DMS53 treated with DMSO at 0.1 percent for 48 hours (cell line): ENCODE measurements around the gene AEN.

Experiments used
- DNase-seq: peaks from one replicate; lab custom pipeline; 2025; ENCODE audit not compliant: unreplicated experiment; lab: John Stamatoyannopoulos, UW

The AEN gene, protein sequence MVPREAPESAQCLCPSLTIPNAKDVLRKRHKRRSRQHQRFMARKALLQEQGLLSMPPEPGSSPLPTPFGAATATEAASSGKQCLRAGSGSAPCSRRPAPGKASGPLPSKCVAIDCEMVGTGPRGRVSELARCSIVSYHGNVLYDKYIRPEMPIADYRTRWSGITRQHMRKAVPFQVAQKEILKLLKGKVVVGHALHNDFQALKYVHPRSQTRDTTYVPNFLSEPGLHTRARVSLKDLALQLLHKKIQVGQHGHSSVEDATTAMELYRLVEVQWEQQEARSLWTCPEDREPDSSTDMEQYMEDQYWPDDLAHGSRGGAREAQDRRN

DNA sequence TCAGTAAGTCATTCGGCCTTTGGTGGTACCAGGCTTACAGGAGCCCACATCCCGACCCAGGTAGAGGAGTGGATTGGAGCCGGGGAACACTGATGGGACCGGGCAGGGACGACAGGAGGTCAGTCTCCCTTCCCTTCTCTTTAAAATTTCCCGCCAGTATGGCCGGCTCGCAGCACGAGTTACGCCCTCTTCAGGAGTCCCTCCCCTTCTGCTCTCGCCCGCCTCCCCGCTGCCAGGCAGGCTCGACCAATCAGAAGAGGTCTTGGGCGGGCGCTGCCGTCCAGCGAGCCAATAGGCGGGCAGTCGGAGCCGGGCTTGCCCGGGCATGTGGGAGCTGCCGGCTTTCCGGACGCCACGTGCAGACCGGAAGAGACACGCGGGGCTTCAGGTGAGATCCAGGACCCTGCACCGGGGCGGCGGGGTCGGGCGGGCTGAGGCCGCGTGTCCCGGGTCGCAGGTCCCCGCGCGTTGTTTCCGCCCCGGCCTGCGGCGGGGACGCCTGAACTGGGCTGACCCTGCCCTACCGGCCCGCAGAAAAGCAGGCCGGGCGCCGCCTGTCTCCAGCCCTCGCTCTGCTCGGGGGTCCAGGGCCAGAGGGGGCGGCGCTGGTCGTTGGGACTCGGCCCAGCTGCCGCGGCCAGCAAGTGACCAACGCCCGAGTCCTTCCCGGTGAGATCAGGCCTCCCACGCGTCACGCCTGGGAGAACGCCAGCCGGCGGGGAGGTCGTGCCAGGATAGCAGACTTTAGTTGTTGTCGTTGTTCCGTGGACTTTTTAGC lies at the start of gene AEN:
Gene AEN, plus strand, starts transcription at position 346 of the 778 bp plus-strand sequence. CDS start 4,870 bp downstream, outside the sequence.
- DNase-seq, result peak; percentile 74

DNA sequence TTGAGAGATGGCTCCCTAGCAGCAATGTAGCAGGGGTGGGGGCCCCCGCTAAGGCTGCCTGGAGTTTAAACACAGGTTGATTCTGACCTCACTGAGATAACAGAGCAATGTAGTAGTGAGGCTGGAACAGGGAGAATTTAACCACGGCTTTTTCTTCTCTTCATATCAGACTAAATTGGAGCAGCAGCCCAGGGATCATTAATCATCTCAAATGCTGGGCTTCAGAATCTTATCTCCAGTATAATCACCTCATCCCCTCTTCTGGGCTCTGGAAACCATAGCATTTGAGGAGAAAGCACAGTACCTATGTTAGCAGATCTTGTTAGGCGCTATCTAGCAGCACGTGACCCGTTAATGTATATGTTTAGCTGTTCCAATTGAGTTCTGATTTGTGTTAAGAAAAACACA lies 49.3 kb upstream of the AEN start:
- no peak for DNase-seq

DNA sequence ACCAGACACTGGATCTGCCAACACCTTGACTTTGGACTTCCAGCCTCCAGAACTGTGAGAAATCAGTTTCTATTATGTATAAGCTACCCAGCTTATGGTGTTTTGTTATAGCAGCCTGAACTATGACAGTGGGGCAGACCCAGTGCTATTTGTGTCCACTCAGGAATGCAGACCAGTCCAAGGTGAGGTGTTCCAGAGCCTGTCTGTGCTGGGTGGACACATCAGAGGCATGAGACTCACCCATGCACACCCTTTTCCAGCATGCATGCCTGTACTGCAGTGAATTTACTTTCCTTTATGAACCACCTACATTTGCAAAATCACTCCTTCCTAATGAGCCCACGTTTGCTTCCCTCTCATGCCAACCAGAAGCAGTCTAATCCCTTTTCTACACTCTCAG lies 47.1 kb upstream of the AEN start:
- DNase-seq, result no peak

DNA sequence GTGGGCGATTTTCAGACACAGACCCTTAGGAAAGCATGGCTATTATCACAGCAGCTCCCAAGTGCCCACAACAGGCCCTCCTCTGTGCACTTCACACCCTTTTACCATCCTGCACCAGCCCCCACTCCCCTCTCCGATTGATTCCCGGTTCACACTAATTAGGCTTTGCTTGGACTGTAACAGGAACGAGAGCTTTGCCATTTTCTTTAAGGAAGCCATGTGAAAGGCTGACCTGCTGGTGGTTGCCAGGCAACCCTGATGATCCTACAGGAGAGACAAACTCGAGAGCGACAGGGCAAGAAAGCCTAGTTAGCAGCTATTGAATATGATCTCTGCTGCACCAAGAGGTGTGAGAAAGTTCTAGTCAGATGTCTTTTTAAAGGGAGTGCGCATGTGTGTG lies 46.5 kb upstream of the AEN start:
- DNase-seq, result no peak

GRCh38 chr15:88579322-88579721 lies 41.8 kb upstream of the AEN start:
- no peak for DNase-seq

GRCh38 chr15:88580532-88580931 lies 40.6 kb upstream of the AEN start:
- no peak for DNase-seq

DNA sequence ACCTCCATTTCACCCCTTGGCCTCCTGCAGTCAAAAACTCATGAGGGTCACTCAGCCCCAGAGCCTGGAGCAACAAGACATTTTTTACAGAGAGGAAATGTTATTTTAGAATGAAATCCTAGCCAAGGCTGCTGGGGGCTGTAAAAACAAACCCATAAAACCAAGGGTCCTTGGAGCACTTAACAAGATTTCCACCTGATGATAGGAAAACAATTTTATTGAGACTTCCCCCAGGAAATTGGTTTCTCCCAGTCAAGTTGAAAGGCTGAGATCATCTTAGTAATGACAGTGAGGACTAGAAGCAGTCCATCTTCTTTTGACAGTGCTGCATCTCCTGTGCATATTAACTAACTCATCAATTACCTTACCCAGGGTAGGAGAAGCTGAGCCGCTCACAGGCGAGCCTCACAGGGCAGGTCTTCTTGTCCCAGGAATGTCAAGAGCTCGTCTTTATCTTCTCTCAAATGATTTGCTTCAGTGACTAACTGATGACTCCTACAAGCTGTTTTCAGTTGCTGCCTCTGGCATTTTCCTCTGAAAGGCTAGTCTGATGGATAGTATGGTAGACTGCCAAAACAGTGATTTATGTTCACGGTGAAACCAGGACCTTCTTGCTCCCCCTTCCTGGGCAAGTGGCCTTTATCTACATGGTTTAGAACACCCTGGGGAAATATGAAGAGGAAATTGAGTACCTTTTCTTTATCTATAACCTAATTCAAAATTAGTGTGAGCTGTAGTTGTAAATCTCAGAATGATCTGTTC lies 34.6 kb upstream of the AEN start:
- no peak for DNase-seq

DNA sequence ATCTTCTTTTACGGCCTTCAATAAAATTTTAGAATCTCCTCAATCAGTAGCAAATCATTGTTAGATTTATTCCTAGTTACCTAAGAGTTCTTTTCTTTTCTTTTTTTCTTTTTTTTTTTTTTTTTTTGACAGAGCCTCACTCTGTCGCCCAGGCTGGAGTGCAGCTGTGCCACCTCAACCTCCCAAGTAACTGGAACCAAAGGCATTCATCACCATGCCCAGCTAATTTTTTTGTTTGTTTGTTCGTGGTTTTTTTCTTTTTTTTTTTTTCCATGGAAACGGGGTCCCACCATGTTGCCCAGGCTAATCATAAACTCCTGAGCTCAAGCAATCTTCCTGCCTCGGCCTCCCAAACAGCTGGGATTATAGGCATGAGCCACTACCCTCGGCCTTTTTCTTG lies 30.4 kb upstream of the AEN start:
- DNase-seq, result no peak

DNA sequence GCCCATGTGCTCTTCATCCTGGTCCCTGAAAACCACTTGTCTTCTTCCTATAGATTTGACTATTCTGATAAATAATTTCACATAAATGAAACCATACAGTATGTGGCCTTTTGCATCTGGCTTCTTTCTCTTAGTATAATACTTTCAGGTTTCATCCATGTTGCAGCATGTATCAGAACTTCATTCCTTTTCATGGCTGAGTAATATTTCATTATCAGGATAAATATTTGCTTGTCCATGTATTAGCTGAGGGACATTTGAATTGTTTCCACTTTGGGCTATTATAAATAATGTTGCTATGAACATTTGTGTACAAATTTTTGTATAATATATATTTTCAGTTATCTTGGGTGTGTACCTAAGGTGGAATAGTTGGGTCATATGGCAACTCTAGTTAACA lies 29.8 kb upstream of the AEN start:
- DNase-seq, result no peak

DNA sequence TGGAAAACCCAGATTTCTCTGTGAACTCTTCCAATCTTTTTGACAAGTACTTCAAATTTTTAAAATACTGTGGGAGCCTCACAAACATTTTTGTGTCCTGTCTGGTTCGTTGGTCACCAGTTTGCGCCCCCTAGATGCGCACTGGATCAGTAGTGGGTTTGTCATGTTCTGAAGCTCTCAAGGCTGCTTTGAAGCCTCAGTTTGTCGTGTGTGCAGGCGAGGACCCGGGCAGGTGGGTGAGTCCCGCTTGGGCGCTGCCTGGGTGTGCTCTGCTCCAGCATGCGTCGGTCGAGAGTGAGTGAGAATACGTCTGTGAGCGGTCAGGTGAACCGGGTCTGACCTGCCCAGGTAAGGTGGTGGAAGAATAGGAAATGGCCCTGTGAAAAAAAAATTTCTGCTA lies 17.3 kb upstream of the AEN start:
- DNase-seq, result no peak

GRCh38 chr15:88604381-88605188 lies 16.6 kb upstream of the AEN start:
- DNase-seq, result peak; percentile 29

DNA sequence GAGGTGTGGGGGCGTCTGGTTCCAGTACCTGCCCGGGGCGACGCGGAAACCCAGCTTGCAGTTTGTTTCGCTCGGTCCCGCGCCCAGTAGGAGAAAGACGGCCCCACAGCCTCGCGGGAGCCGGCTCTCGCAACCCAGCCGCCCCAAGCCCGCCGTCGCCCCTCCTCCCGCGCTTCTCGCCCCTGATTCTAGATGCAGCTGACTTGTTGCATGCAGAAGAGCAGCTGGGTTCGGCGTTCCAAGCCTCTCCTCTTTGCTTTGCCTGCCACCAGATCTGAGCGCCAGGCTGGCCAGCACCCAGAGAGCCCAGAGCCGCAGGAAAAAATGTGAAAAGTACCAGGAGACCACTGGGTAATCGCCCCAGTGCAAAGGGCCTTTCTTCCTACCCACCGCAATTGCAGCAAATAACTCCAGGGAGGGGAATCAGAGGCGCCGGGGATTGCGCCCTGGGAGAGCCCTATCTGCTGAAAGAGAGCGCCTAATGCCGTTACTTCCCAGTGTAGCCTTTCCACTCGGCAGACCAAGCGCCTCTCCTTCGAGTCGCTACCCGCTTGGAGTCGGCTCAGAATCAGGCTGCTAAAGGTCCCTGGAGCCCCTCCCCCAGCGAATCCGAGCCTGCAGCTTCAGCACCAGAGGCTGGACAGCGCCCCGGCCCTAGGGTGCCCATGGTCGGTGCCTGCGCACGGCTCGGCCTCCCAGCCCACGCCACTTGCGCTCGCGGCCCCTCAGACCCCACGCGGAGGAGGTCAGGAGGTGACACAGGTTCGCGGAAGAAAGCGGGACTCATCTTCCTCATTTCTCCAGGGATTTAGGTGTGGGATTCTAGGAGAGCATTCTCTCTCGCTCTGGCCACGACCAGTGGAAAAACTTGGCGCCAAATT lies 15.7 kb upstream of the AEN start:
- DNase-seq, result peak; percentile 32

DNA sequence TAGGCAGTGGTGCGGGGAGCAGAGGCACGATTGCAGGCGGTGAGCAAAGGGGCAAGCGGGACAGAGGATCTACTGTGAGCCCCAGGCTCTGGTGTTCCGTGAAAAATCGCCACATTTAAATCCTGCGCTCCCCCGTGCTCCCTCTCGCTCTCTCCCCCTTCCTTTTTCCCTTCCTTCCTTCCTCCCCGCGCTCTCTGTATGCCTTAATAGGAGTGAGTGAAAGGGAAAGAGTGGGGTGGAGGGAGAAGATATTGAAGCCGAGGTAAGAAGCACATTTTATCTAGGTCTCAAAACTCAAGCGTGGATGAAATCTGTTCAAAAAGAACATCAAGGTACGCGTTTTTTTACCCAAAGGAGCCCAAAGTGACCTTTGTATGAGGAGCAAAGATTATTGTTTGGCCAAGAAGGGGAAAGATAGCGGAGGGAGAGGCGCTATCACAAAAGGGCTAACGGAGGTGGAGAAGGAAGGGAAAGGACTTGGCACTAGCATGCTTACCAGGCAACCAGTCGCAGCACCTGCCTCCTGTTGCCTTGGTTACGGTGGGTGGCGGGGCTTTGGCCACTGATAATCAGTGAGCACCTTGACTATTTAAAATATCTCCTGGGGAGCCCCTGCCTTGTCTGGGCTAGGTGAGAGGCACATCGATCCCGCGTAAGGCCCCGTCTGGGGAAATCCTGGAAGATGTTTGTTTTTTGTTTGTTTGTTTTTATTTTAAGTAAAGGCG lies 14.9 kb upstream of the AEN start:
- DNase-seq, result peak; percentile 5

GRCh38 chr15:88607951-88608350 lies 13.2 kb upstream of the AEN start:
- no peak for DNase-seq

- DNase-seq, result no peak
These were observed 12.4 kb upstream of the AEN start for GRCh38 chr15:88608607-88609181.

DNA sequence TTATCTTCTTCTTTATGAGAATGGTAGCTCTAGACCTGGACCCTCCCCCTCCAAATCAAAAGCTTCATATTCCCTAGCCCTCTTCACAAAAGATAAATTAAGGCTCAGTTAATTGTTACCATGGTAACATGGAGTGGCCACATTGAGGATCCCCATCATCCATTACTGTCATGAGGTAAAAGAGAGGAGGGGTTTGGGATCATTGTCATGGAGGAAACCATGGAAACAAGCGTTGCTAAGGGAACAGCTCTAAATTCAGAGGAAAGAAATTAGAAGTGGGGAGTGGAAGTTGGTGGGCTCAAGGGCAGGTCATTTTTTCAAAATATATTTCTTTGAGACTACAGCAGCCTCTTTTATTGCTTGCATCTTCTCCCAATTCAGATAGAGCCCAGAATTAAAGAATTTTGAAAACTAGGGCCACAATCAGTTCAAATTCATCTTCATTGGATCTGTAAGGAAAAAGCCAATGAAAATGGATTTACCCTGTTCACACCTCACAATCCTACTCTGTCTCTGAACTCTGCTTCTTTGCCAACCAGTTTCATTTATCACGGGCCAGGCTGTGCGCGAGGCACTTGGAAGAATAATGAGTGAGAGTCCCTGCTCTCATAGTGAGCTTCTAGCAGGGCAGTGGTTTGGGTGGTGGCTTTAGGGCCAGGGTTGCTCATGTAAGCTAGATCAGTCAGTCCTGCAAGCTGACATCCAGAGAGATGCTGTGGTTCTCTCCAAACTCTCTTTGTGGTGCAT lies 11.6 kb upstream of the AEN start:
- no peak for DNase-seq

DNA sequence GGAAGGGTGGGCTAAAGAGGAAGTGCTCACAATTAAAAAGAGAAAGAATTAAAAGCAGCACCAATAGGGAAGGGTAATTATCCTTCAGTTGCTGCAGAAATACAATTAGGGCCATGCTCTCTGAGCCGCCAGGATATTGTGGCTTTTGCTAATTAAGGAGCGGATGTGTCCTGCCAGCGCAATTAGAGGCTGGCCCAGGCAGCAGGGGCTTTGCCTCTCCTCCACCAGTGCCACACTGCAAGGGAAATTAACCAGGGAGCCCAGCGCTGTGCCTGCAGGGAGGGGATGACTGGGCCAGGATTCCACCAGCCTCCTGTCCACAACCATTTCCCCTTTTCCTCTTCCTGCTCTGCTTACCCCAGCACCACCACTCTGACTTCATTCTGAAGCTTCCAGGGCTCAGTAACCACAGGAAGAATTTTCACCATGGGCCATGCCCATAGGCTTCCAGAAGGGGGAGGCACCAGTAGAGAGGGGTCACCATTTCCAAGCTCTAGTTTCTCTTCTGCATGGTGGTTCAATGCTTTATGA lies 10.4 kb upstream of the AEN start:
- no peak for DNase-seq

DNA sequence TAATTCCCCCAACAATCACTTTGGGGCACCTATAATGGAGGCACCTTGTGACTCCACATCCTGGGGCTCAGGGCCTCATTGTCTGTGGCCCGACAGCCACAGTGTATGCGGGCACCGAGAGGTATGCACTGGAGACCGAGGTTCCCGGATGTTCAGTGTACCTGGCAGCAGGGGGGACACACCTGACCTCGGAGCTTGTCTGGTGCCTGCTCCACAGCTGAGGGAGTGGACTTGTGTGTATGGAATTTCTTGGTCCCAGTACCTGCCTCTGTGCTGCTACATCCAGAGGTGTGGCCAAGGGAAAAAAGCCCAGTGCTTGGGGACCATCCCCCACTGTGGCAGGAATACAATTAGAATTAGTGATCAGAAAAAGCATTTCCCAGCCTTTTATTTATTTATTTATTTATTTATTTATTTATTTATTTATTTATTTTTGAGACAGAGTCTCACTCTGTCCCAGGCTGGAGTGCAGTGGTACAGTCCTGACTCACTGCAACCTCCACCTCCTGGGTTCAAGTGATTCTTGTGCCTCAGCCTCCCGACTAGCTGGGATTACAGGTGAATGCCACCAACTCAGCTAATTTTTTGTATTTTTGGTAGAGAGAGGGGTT lies 8.8 kb upstream of the AEN start:
- DNase-seq, result no peak
